Measurements from ENCODE around the gene RDH16. TPM values are rescaled to one million over a fixed set of nuclear protein-coding genes. Genes with fewer than 3 reads are reported as not detected.

The RDH16 gene
- polyA plus RNA-seq, 3 donors, result 0.47 TPM; not detected in 2

- Histone ChIP-seq H3K27ac (ENCODE audit: low read depth in 1 of 2, low read length in 2 of 2) (no peak overlapping the region), H3K36me3 (replicated peaks in 1 of 2; ENCODE audit: control insufficient read depth in 1 of 2, insufficient read depth in 2 of 2, low read length in 2 of 2) (no peaks in the 10 kb centered on the region), H3K4me1 (ENCODE audit: control insufficient read depth in 1 of 2, insufficient read depth in 2 of 2, low read length in 2 of 2) (peaks cover 33 to 44% of the 10 kb centered on the region in 2 donors), H3K9ac (ENCODE audit: insufficient read depth, low read length, poor library complexity, severe bottlenecking) (no peak overlapping the region), H3K4me3 (replicated peaks in 1 of 3; ENCODE audit: low read depth in 2 of 3, low read length in 3 of 3) (no peak overlapping the region), H4K20me1 (ENCODE audit: insufficient read depth, low read length) (no peaks in the 10 kb centered on the region), H3K79me2 (ENCODE audit: insufficient read depth, low read length) (no peaks in the 10 kb centered on the region), H2AFZ (ENCODE audit: insufficient read depth, low read depth, low read length, poor library complexity, severe bottlenecking) (no peak overlapping the region), H3K9me3 (replicated peaks in 1 of 2; ENCODE audit: control insufficient read depth in 1 of 2, insufficient read depth in 1 of 2, low read length in 2 of 2) (no peaks in the 10 kb centered on the region), H3K27me3 (ENCODE audit: control insufficient read depth in 2 of 2, insufficient read depth in 2 of 2, low read length in 2 of 2) (no peaks in the 10 kb centered on the region), H3K4me2 (replicated peaks; ENCODE audit: extremely low read depth, low read length, poor library complexity, severe bottlenecking) (no peak overlapping the region)
- Mint-ChIP-seq H3K27me3 (ENCODE audit: low read depth in 3 of 3) (peaks cover 2 to 3% (median 2%) of the 10 kb centered on the region in 3 donors), H3K36me3 (no peaks in the 10 kb centered on the region), H3K27ac (no peak overlapping the region), H3K4me3 (no peak overlapping the region), H3K9me3 (no peaks in the 10 kb centered on the region), H3K4me1 (peaks cover 51% of the 10 kb centered on the region)
- 98% methylated on average over 8 of the region's 8 CpGs for WGBS (ENCODE audit: insufficient coverage)
- DNase-seq, result no peak
- intact Hi-C loops (cut with micrococcal nuclease), result loop anchor here (2.0 to 5.0 kb wide), 2 partner anchors 529 to 532 kb away; partner anchors contain the start of gene GLI1 (in 1 of the 2)
- no peak for TF ChIP-seq CTCF (IDR thresholded peaks at IDR 0.05)
Observed at GRCh38 chr12:56930241-56930640, 27.2 kb downstream of the RDH16 start.

GRCh38 chr12:56929780-56930179, 27.6 kb downstream of the RDH16 start:
- intact Hi-C loops (cut with micrococcal nuclease), result loop anchor here (2.0 to 5.0 kb wide), 2 partner anchors 529 to 533 kb away; partner anchors contain the start of gene GLI1 (in 1 of the 2)
- no peak for DNase-seq
- Histone ChIP-seq H2AFZ (ENCODE audit: insufficient read depth, low read depth, low read length, poor library complexity, severe bottlenecking) (no peak overlapping the region), H3K9ac (ENCODE audit: insufficient read depth, low read length, poor library complexity, severe bottlenecking) (no peak overlapping the region), H4K20me1 (ENCODE audit: insufficient read depth, low read length) (no peaks in the 10 kb centered on the region), H3K79me2 (ENCODE audit: insufficient read depth, low read length) (no peaks in the 10 kb centered on the region), H3K27me3 (ENCODE audit: control insufficient read depth in 2 of 2, insufficient read depth in 2 of 2, low read length in 2 of 2) (no peaks in the 10 kb centered on the region), H3K27ac (ENCODE audit: low read depth in 1 of 2, low read length in 2 of 2) (no peak overlapping the region), H3K36me3 (replicated peaks in 1 of 2; ENCODE audit: control insufficient read depth in 1 of 2, insufficient read depth in 2 of 2, low read length in 2 of 2) (no peaks in the 10 kb centered on the region), H3K4me3 (replicated peaks in 1 of 3; ENCODE audit: low read depth in 2 of 3, low read length in 3 of 3) (no peak overlapping the region), H3K4me2 (replicated peaks; ENCODE audit: extremely low read depth, low read length, poor library complexity, severe bottlenecking) (no peak overlapping the region), H3K9me3 (replicated peaks in 1 of 2; ENCODE audit: control insufficient read depth in 1 of 2, insufficient read depth in 1 of 2, low read length in 2 of 2) (no peaks in the 10 kb centered on the region), H3K4me1 (ENCODE audit: control insufficient read depth in 1 of 2, insufficient read depth in 2 of 2, low read length in 2 of 2) (peaks cover 33 to 39% of the 10 kb centered on the region in 2 donors)
- Mint-ChIP-seq H3K4me3 (no peak overlapping the region), H3K4me1 (peaks cover 47% of the 10 kb centered on the region), H3K27me3 (ENCODE audit: low read depth in 3 of 3) (peaks cover 2 to 3% (median 2%) of the 10 kb centered on the region in 3 donors), H3K9me3 (no peaks in the 10 kb centered on the region), H3K36me3 (no peaks in the 10 kb centered on the region), H3K27ac (no peak overlapping the region)
- TF ChIP-seq CTCF (IDR thresholded peaks at IDR 0.05), result no peak
- WGBS (ENCODE audit: insufficient coverage), result 91% methylated on average over 3 of the region's 4 CpGs

Data from CD14-positive monocyte (primary cell).